Tibial artery (tissue), 4 donors: ENCODE measurements around the gene C17orf75.

Experiments
- DNase-seq, 2 donors: peaks; one replicate each; pipeline ENCODE4 v3.0.0-alpha.2; 2019
- H3K27ac ChIP-seq, 2 donors: fragments of 200-600 bp; sonication (generic) in 1 of 2; 1 replicate in 1 of 2; 2 replicates in 1 of 2; pipeline ENCODE4 v1.5.1; 2018 to 2019; ENCODE audit warnings: mild to moderate bottlenecking in 1 of 2
- H3K27me3 ChIP-seq, 2 donors: fragments of 200-600 bp; sonication (generic) in 1 of 2; one replicate each; pipeline versions ENCODE4 v1.5.1 to v1.6.0; 2016 to 2019
- H3K36me3 ChIP-seq, 3 donors: fragments of 200-600 bp; sonication (generic) in 2 of 3; one replicate each; pipeline ENCODE4 v1.5.1; 2016 to 2019; ENCODE audit warnings: mild to moderate bottlenecking in 2 of 3
- H3K4me1 ChIP-seq, 4 donors: fragments of 200-600 bp; sonication (generic) in 2 of 4; 1 replicate in 3 of 4; 2 replicates in 1 of 4; pipeline ENCODE4 v1.5.1; 2016 to 2019
- H3K4me3 ChIP-seq, 2 donors: fragments of 200-600 bp; sonication (generic) in 1 of 2; 1 replicate in 1 of 2; 2 replicates in 1 of 2; pipeline ENCODE4 v1.5.1; 2018 to 2019; ENCODE audit warnings: mild to moderate bottlenecking in 2 of 2
- H3K9me3 ChIP-seq, 3 donors: fragments of 200-600 bp; sonication (generic) in 1 of 3; one replicate each; pipeline ENCODE4 v1.5.1; 2016 to 2019
- CTCF ChIP-seq, 2 experiments: fragments of 200-600 bp in 1 of 2; fragments of 450-650 bp in 1 of 2; IDR thresholded peaks; one replicate each; pipeline ENCODE4 v1.5.1; 2017 to 2019; ENCODE audit warnings: antibody characterized with exemption in 2 of 2, mild to moderate bottlenecking in 1 of 2, moderate library complexity in 1 of 2
- intact Hi-C: fragments of 100-400 bp; cut with DNase I; formaldehyde crosslinking; loops from one replicate; pipeline ENCODE4 v1.15.0; 2023; ENCODE audit warnings: low total_unique reads

The C17orf75 gene

DNA sequence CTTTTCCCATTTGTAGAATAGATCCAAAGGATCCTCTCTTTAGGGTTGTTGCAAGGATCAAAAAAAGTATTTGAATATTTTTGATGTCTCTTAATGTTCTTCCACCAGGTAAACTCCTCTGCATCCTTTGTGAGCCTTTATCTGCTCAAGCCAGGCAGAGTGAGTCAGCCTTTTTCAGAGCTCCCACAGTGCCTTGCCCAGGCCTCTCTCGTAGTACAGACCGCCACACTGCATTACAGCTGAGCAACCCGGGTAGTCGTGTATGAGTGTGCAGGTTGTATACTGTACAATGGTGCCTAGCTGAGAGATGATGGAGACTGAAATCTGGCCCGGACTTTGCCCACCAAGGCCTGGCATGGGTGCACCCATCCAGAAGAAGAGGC lies 55.5 kb downstream of the C17orf75 start:
- Histone ChIP-seq H3K4me3 (no peak overlapping the region), H3K9me3 (no peaks in the 10 kb centered on the region), H3K27me3 (peaks cover 0 to 26% of the 10 kb centered on the region in 2 donors), H3K36me3 (no peaks in the 10 kb centered on the region), H3K27ac (no peak overlapping the region), H3K4me1 (no peaks in the 10 kb centered on the region)
- no peak for DNase-seq
- no peak for TF ChIP-seq CTCF (IDR thresholded peaks at IDR 0.05)
- intact Hi-C loops, result no loop called here

DNA sequence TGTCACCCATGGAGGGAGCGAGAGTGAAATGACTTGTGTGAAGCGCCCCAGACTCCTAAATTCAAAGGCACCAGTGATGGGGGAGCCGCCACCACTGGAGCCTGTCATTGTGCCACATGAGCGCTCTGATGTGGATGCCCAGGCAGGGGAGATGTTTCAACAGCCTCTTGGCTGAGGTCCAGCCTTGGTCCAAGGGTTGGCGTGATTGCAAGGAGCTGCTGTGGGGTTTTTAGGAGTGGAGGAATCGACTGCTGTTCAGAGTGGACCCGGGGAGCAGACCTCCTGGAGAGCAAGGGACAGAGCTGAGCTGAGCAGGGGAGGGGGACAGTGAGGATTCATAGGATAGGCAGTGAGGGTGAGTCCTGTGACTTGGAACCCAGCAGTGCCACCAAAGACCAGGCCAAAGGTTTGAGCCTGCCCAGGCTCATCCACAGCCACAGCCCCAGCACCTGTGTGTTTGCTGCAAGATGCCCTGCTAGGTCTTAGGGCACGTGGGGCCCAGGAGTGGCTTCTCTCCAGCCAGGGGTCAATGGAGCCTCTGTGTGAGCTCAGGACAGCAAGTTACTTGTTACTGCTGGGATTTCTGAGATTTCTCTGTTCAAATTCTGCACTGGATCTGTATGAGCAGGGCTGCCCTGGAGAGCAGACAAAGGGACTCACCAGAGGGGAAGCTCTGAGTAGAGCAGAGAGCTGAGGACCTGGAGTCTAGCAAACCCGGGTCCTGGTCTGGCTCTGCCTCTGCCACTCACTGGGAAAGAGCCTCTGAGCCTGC lies 56.0 kb downstream of the C17orf75 start:
- intact Hi-C loops, result no loop called here
- H3K4me3 ChIP-seq, result no peak overlapping the region
- H3K4me1 ChIP-seq, result peaks cover 0 to 6% (median 0%) of the 10 kb centered on the region in 4 donors
- no peaks in the 10 kb centered on the region for H3K9me3 ChIP-seq
- no peak overlapping the region for H3K27ac ChIP-seq
- no peak for DNase-seq
- TF ChIP-seq CTCF (IDR thresholded peaks at IDR 0.05), result no peak
- H3K36me3 ChIP-seq, result no peaks in the 10 kb centered on the region
- H3K27me3 ChIP-seq, result peaks cover 0 to 31% of the 10 kb centered on the region in 2 donors

DNA sequence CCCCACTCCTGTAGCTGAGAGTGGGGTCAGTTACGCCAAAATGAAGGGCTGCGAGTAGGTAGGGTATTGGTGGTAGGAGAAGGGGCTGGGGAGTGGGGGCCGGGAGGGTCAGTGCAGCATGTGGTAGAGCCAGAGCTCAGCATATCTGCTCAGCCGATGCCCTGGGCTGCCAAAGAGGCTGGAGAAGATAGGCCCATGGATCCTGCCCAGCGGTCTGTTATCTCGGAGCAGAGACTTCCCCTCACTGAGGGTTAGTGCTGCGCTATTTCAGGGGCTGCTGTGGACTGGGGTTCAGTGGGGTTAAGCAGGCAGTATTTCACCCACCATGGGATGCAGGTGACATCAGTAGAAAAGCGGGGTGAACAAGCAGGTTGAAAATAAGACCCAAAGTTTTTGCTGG lies 56.7 kb downstream of the C17orf75 start:
- H3K27ac ChIP-seq, result no peak overlapping the region
- no peak for TF ChIP-seq CTCF (IDR thresholded peaks at IDR 0.05)
- no peak for DNase-seq

GRCh38 chr17:32283745-32284201 lies 58.2 kb downstream of the C17orf75 start:
- H3K4me3 ChIP-seq, result no peak overlapping the region
- H3K36me3 ChIP-seq, result no peaks in the 10 kb centered on the region
- H3K9me3 ChIP-seq, result no peaks in the 10 kb centered on the region
- intact Hi-C loops, result no loop called here
- H3K4me1 ChIP-seq, result peaks cover 0 to 7% (median 0%) of the 10 kb centered on the region in 4 donors
- peaks cover 0 to 43% of the 10 kb centered on the region in 2 donors for H3K27me3 ChIP-seq
- no peak for DNase-seq
- no peak overlapping the region for H3K27ac ChIP-seq
- TF ChIP-seq CTCF (IDR thresholded peaks at IDR 0.05), result no peak

More for the DNA sequence above, 56.7 kb downstream of the C17orf75 start:
- peaks cover 0 to 7% (median 0%) of the 10 kb centered on the region in 4 donors for H3K4me1 ChIP-seq
- intact Hi-C loops, result no loop called here
- H3K36me3 ChIP-seq, result no peaks in the 10 kb centered on the region
- peaks cover 0 to 38% of the 10 kb centered on the region in 2 donors for H3K27me3 ChIP-seq
- no peak overlapping the region for H3K4me3 ChIP-seq
- H3K9me3 ChIP-seq, result no peaks in the 10 kb centered on the region

DNA sequence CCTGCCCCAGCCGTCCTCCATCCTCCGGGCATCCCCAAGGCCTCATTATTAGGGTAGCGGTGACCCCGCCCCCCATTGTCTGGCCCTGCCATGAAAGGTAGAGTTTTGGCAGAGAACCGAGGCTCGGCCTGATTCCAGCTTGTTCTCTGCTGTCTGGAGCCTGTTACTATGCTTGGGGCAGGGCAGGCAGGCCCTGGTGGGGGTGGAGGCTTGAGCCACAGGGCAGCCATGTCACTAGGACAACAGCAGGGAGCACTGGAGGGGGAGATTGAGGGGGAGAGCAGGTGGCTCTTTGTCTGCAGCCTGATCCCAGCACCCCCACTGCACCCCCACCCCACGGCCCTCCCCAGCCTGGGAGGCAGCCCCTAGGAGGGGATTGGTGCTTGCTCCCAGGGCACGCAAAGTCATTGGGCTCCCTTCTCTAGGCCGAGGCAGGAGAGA lies 60.9 kb downstream of the C17orf75 start:
- Histone ChIP-seq H3K27me3 (peaks cover 0 to 49% of the 10 kb centered on the region in 2 donors), H3K9me3 (no peaks in the 10 kb centered on the region), H3K4me3 (no peak overlapping the region), H3K4me1 (peaks cover 0 to 7% (median 0%) of the 10 kb centered on the region in 4 donors), H3K36me3 (no peaks in the 10 kb centered on the region), H3K27ac (no peak overlapping the region)
- no peak for DNase-seq
- TF ChIP-seq CTCF (IDR thresholded peaks at IDR 0.05), result no peak
- intact Hi-C loops, result no loop called here
